NOMO-1 treated with DMSO at 0.1 percent for 48 hours (cell line): ENCODE measurements around the gene KCNQ4.
A peak's percentile ranks its signal among the peaks of the same experiment; 100 is the strongest.

Experiments
- DNase-seq: peaks from one replicate; lab custom pipeline; 2025; ENCODE audit not compliant: unreplicated experiment; lab: John Stamatoyannopoulos, UW

KCNQ4 gene

GRCh38 chr1:40838980-40839942, 55.7 kb downstream of the KCNQ4 start:
- no peak for DNase-seq

GRCh38 chr1:40839943-40840335, 56.4 kb downstream of the KCNQ4 start:
- DNase-seq: no peak

GRCh38 chr1:40840526-40841323, 57.1 kb downstream of the KCNQ4 start:
- DNase-seq: no peak

- DNase-seq: no peak
Measured at GRCh38 chr1:40841602-40842001, 58.0 kb downstream of the KCNQ4 start.

- no peak for DNase-seq
Measured at GRCh38 chr1:40842207-40842606, 58.6 kb downstream of the KCNQ4 start.

- no peak for DNase-seq
Measured at GRCh38 chr1:40842691-40843090, 59.1 kb downstream of the KCNQ4 start.

- no peak for DNase-seq
Measured at GRCh38 chr1:40844079-40844478, 60.5 kb downstream of the KCNQ4 start.

- peak; percentile 55 for DNase-seq
Measured at GRCh38 chr1:40844887-40845878, 61.6 kb downstream of the KCNQ4 start.

GRCh38 chr1:40845895-40846294, 62.3 kb downstream of the KCNQ4 start:
- DNase-seq: no peak

GRCh38 chr1:40847023-40847745, 63.6 kb downstream of the KCNQ4 start:
- DNase-seq: no peak

GRCh38 chr1:40848530-40849189, 65.1 kb downstream of the KCNQ4 start:
- peak; percentile 46 for DNase-seq

- DNase-seq: peak; percentile 60
Measured at GRCh38 chr1:40849801-40850592, 66.4 kb downstream of the KCNQ4 start.

GRCh38 chr1:40851643-40852042, 68.1 kb downstream of the KCNQ4 start:
- peak; percentile 38 for DNase-seq

- DNase-seq: no peak
Measured at GRCh38 chr1:40853113-40853884, 69.7 kb downstream of the KCNQ4 start.

- DNase-seq: no peak
Measured at GRCh38 chr1:40853885-40854170, 70.2 kb downstream of the KCNQ4 start.

GRCh38 chr1:40855513-40855912, 71.9 kb downstream of the KCNQ4 start:
- no peak for DNase-seq

- DNase-seq: no peak
Measured at GRCh38 chr1:40856116-40856515, 72.5 kb downstream of the KCNQ4 start.

- DNase-seq: no peak
Measured at GRCh38 chr1:40856656-40857302, 73.2 kb downstream of the KCNQ4 start.
